GM12878 (cell line): Measurements from ENCODE around the gene CARD11. TPM values are rescaled to one million over a fixed set of nuclear protein-coding genes. Genes with fewer than 3 reads are reported as not detected.

Source experiments
- ATAC-seq: fragments of 200-7000 bp; cut with Tn5 transposase; 3 replicates; pipeline ENCODE4 v1.9.1; 2020; ENCODE audit warnings: mild to moderate bottlenecking, moderate library complexity
- BruUV-seq: library from RNA; stranded (reverse); fragments of 400-500 nt; replicated peaks from 2 replicates; lab custom pipeline; 2021; lab: Mats Ljungman, UMichigan
- CTCF ChIA-PET: fragments of 300-600 bp; sonication (Branson Sonifier 250); formaldehyde crosslinking; extraction: SDS; loops from one replicate; lab custom pipeline; 2021; ENCODE audit warnings: inconsistent platforms; lab: Yijun Ruan, JAX
- POLR2A ChIA-PET: fragments of 350-600 bp; formaldehyde crosslinking; extraction: SDS; loops from one replicate; lab custom pipeline; 2021; ENCODE audit warnings: inconsistent platforms; lab: Charles Lee
- RAD21 ChIA-PET: fragments of 300-600 bp; sonication (Branson Sonifier 250); formaldehyde crosslinking; loops from one replicate; lab custom pipeline; 2023; ENCODE audit warnings: antibody characterized with exemption; ENCODE audit not compliant: unreplicated experiment; lab: Charles Lee
- SMC1A ChIA-PET: fragments of 300-600 bp; sonication (Branson Sonifier 250); formaldehyde crosslinking; loops from one replicate; lab custom pipeline; 2023; ENCODE audit not compliant: unreplicated experiment, uncharacterized antibody; lab: Charles Lee
- DNase-seq: peaks from one replicate; pipeline ENCODE4 v3.0.0-alpha.2; 2011; ENCODE audit warnings: low read depth, low spot score
- FAIRE-seq: peaks from 3 replicates; lab custom pipeline; 2011; peaks lifted over from hg19 to GRCh38; lab: Jason Lieb, UNC
- H2AFZ ChIP-seq: 2 replicates; pipeline ENCODE4 v1.6.0; 2011; ENCODE audit warnings: low read depth, low read length, control low read depth; ENCODE audit not compliant: control insufficient read depth
- H3K27ac ChIP-seq: 2 replicates; pipeline ENCODE4 v1.5.1; 2011; ENCODE audit warnings: control low read depth; ENCODE audit not compliant: control insufficient read depth, insufficient read depth
- H3K27me3 ChIP-seq, 2 experiments: replicated peaks in 1 of 2; 2 replicates each; pipeline versions ENCODE4 v1.6.0 to v1.6.1; 2011; ENCODE audit warnings: low read length in 1 of 2; ENCODE audit not compliant: control insufficient read depth in 2 of 2, insufficient read depth in 2 of 2
- H3K36me3 ChIP-seq, 2 experiments: 2 replicates each; pipeline ENCODE4 v1.5.1; 2011; ENCODE audit warnings: low read length in 1 of 2; ENCODE audit not compliant: control insufficient read depth in 2 of 2, insufficient read depth in 2 of 2
- H3K4me1 ChIP-seq: 2 replicates; pipeline ENCODE4 v1.6.1; 2011; ENCODE audit warnings: mild to moderate bottlenecking, low read length, moderate library complexity, mixed read lengths; ENCODE audit not compliant: control insufficient read depth, insufficient read depth
- H3K4me2 ChIP-seq: 2 replicates; pipeline ENCODE4 v1.6.0; 2011; ENCODE audit warnings: control low read depth; ENCODE audit not compliant: control insufficient read depth, insufficient read depth
- H3K4me3 ChIP-seq: fragments of 200-600 bp; sonication (generic); 2 replicates; pipeline ENCODE4 v1.5.1; 2016
- H3K79me2 ChIP-seq: 2 replicates; pipeline ENCODE4 v1.6.0; 2011; ENCODE audit warnings: low read length; ENCODE audit not compliant: control insufficient read depth, insufficient read depth
- H3K9ac ChIP-seq: 2 replicates; pipeline ENCODE4 v1.8.0; 2011; ENCODE audit warnings: low read length, control low read depth, mixed read lengths; ENCODE audit not compliant: control insufficient read depth, insufficient read depth
- H3K9me3 ChIP-seq: replicated peaks from 3 replicates; pipeline ENCODE4 v1.5.1; 2011; ENCODE audit warnings: mild to moderate bottlenecking, low read length; ENCODE audit not compliant: control insufficient read depth, insufficient read depth
- H4K20me1 ChIP-seq: 2 replicates; pipeline ENCODE4 v1.6.0; 2011; ENCODE audit not compliant: control insufficient read depth, insufficient read depth
- ASH2L ChIP-seq: fragments of 300-600, 200-600 bp; sonication (generic); IDR thresholded peaks from 2 replicates; pipeline ENCODE4 v1.6.1; 2017; ENCODE audit warnings: low read depth, mild to moderate bottlenecking, borderline replicate concordance
- CBFB ChIP-seq: IDR thresholded peaks from 2 replicates; pipeline ENCODE4 v1.6.1; 2016; ENCODE audit warnings: antibody characterized with exemption, low read depth
- CEBPZ ChIP-seq: fragments of 150-350 bp; IDR thresholded peaks from 2 replicates; pipeline ENCODE4 v1.6.1; 2016; ENCODE audit warnings: low read depth, low read length
- CHD1 ChIP-seq: IDR thresholded peaks from 2 replicates; pipeline ENCODE4 v1.6.1; 2012; ENCODE audit warnings: low read depth, low read length, improper control_type of control experiment
- CHD2 ChIP-seq: IDR thresholded peaks from 2 replicates; pipeline ENCODE4 v1.6.1; 2011; ENCODE audit warnings: low read depth, low read length, improper control_type of control experiment, borderline replicate concordance
- CREB1 ChIP-seq: IDR thresholded peaks from 2 replicates; pipeline ENCODE4 v1.6.1; 2012; ENCODE audit warnings: low read depth, mild to moderate bottlenecking, inconsistent platforms
- E4F1 ChIP-seq: fragments of 450-650 bp; IDR thresholded peaks from 2 replicates; pipeline ENCODE4 v1.6.1; 2018; ENCODE audit warnings: borderline replicate concordance, mild to moderate bottlenecking; ENCODE audit not compliant: partially characterized antibody
- HDAC2 ChIP-seq: fragments of 200-600 bp; sonication (generic); IDR thresholded peaks from 2 replicates; pipeline ENCODE4 v1.6.1; 2017
- HDGF ChIP-seq: fragments of 450-650 bp; IDR thresholded peaks from 2 replicates; pipeline ENCODE4 v1.6.1; 2016; ENCODE audit warnings: antibody characterized with exemption
- KAT2A ChIP-seq: conservative IDR thresholded peaks from 2 replicates; pipeline ENCODE4 v1.6.1; 2011; ENCODE audit warnings: low read depth, low read length; ENCODE audit not compliant: control insufficient read depth
- NRF1 ChIP-seq: conservative IDR thresholded peaks from 2 replicates; pipeline ENCODE4 v1.6.1; 2011; ENCODE audit warnings: mild to moderate bottlenecking, low read depth, low read length, improper control_type of control experiment
- PKNOX1 ChIP-seq: fragments of 450-650 bp; IDR thresholded peaks from 2 replicates; pipeline ENCODE4 v1.6.1; 2016; ENCODE audit warnings: mild to moderate bottlenecking
- PML ChIP-seq: IDR thresholded peaks from 2 replicates; pipeline ENCODE4 v1.6.1; 2012; ENCODE audit warnings: low read length, inconsistent platforms
- SIN3A ChIP-seq: IDR thresholded peaks from 2 replicates; pipeline ENCODE4 v1.6.1; 2012; ENCODE audit warnings: low read depth, low read length, improper control_type of control experiment
- SMAD1 ChIP-seq: fragments of 450-650 bp; IDR thresholded peaks from 2 replicates; pipeline ENCODE4 v1.6.1; 2018; ENCODE audit warnings: mild to moderate bottlenecking, low read depth; ENCODE audit not compliant: partially characterized antibody
- STAT1 ChIP-seq: fragments of 450-650 bp; conservative IDR thresholded peaks from 2 replicates; pipeline ENCODE4 v1.6.1; 2014; ENCODE audit warnings: antibody characterized with exemption, mild to moderate bottlenecking
- ZSCAN29 ChIP-seq: fragments of 450-650 bp; IDR thresholded peaks from 2 replicates; pipeline ENCODE4 v1.6.1; 2017; ENCODE audit warnings: mild to moderate bottlenecking, moderate library complexity
- WGBS: methylation state at CpG from one replicate; pipeline ENCODE4 v1.1.6; 2016; ENCODE audit warnings: low lambda C conversion rate; ENCODE audit not compliant: insufficient replicate concordance, insufficient coverage; ENCODE audit errors: missing lambda C conversion rate; 5-methylcytosine and 5-hydroxymethylcytosine counted together
- in situ Hi-C: fragments of 300-500 bp; cut with MboI; formaldehyde crosslinking; loops from 9 replicates; pipeline ENCODE4 v1.14.3; 2018; ENCODE audit warnings: mixed read lengths
- intact Hi-C: fragments of 100-400 bp; cut with micrococcal nuclease; formaldehyde crosslinking; loops from one replicate; pipeline ENCODE4 v1.14.2; 2022; ENCODE audit not compliant: unreplicated experiment
- polyA plus RNA-seq, 11 experiments: library from polyadenylated mRNA; depleted of rRNA in 4 of 11; unstranded in 6 of 11; stranded (reverse) in 5 of 11; fragments of >200 nt; fragmentation: Nextera tagmentation in 4 of 11; fragmentation: Illumina TruSeq in 1 of 11; extraction: Ambion mirVana in 4 of 11; extraction: Trizol in 1 of 11; gene quantifications; 1 replicate in 1 of 11; 2 replicates in 10 of 11; pipeline versions ENCODE4 v1.2.1 to v1.2.3, GENCODE V29; 2011 to 2016; ENCODE audit warnings: inconsistent platforms in 2 of 11, missing spikeins in 2 of 11, low read depth in 1 of 11
- total RNA-seq, 4 experiments: library from RNA; depleted of rRNA in 3 of 4; stranded (reverse); fragments of >200 nt in 3 of 4; fragmentation: Illumina TruSeq in 1 of 4; extraction: Trizol in 1 of 4; gene quantifications; 2 replicates each; pipeline versions ENCODE4 v1.2.1 to v1.2.3, GENCODE V29; 2013 to 2021

CARD11 gene
- total and polyA plus RNA-seq, 10 of the 15 experiments (the other 5 are each of a cell fraction or from before 2014, with no cell fraction given): 0.27 to 72.0 (median 28.4) TPM

GRCh38 chr7:2894118-2894940, 149.3 kb downstream of the CARD11 start:
- DNase-seq (peak; percentile 51), ATAC-seq (peak; percentile 86), FAIRE-seq (peak; percentile 73)
- Histone ChIP-seq H4K20me1 (no peaks in the 10 kb centered on the region), H3K27me3 (no peaks in the 10 kb centered on the region), H3K27ac (peak overlapping the region; percentile 84), H3K9me3 (no peaks in the 10 kb centered on the region; the same call in 2 of the 3 replicates), H3K4me3 (peak overlapping the region; percentile 51), H3K36me3 (no peaks in the 10 kb centered on the region), H3K9ac (peak overlapping the region; percentile 66), H2AFZ (peak overlapping the region; percentile 83), H3K4me1 (peaks cover 23% of the 10 kb centered on the region), H3K4me2 (peak overlapping the region; percentile 79), H3K79me2 (no peaks in the 10 kb centered on the region)
- RAD21 ChIA-PET: interaction anchor here (0.5 to 3.6 kb wide), 17 partner anchors 9 to 282 kb away, joined by 3 to 34 read pairs (median 4); no protein-coding TSS in a partner anchor
- CTCF ChIA-PET: interaction anchor here (0.7 to 2.7 kb wide), 17 partner anchors 9 to 307 kb away, joined by 3 to 19 read pairs (median 6); no protein-coding TSS in a partner anchor
- WGBS: 3% methylated on average over 17 of the region's 17 CpGs
- BruUV-seq: no TSS peak
- intact Hi-C loops (loop anchor here (2.0 to 5.0 kb wide), 2 partner anchors 84 to 148 kb away; partner anchors contain the start of gene CARD11), in situ Hi-C loops (no loop called here)
- POLR2A ChIA-PET: interaction anchor here (0.6 to 1.8 kb wide), 7 partner anchors 8 to 198 kb away, joined by 3 to 6 read pairs (median 4); no protein-coding TSS in a partner anchor
- SMC1A ChIA-PET: interaction anchor here (0.6 to 5.0 kb wide), 18 partner anchors 9 to 1826 kb away, joined by 3 to 58 read pairs (median 4); partner anchors contain the start of gene CARD11
- peak; percentile 7; the same call in 1 of the 2 replicates for TF ChIP-seq CREB1
- TF ChIP-seq ASH2L: no peak
- no peak for TF ChIP-seq HDAC2
- TF ChIP-seq PKNOX1: peak; percentile 45
- TF ChIP-seq STAT1: no peak
- no peak for TF ChIP-seq NRF1
- peak; percentile 33; the same call in 1 of the 2 replicates for TF ChIP-seq PML
- no peak for TF ChIP-seq ZSCAN29
- TF ChIP-seq KAT2A: no peak
- TF ChIP-seq CHD2: peak; percentile 39; the same call in 1 of the 2 replicates
- TF ChIP-seq SIN3A: no peak
- TF ChIP-seq E4F1: peak; percentile 43
- peak; percentile 39; the same call in 1 of the 2 replicates for TF ChIP-seq CBFB
- peak; percentile 97 for TF ChIP-seq HDGF
- peak; percentile 22 for TF ChIP-seq SMAD1
- no peak for TF ChIP-seq CEBPZ
- TF ChIP-seq CHD1: no peak
